DLD1 (cell line): ENCODE measurements around the gene IL17RD.

Experiments
- in situ Hi-C: cut with HindIII; loops from 2 replicates; pipeline ENCODE4 v1.10.0; 2017; ENCODE audit warnings: low sequenced_read_pairs

The IL17RD gene

DNA sequence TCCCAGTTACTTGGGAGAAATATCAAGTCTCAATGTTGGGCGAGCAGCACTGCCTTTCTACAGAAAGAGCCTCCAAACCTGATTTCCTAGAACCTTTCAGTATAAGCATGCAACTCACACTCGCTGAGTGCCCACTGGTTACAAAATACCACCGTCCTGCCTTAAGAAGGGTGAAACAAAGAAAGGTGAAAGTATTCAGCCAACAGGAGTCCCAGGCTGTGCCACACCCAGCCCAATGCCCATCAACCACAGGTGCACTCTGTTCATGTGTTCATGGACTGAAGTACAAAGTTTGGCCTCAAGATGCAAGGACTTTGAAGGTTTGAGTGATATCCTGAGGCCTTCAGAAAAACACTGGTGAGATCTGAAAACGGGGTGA lies 34.0 kb downstream of the IL17RD start:
- in situ Hi-C loops = no loop called here

DNA sequence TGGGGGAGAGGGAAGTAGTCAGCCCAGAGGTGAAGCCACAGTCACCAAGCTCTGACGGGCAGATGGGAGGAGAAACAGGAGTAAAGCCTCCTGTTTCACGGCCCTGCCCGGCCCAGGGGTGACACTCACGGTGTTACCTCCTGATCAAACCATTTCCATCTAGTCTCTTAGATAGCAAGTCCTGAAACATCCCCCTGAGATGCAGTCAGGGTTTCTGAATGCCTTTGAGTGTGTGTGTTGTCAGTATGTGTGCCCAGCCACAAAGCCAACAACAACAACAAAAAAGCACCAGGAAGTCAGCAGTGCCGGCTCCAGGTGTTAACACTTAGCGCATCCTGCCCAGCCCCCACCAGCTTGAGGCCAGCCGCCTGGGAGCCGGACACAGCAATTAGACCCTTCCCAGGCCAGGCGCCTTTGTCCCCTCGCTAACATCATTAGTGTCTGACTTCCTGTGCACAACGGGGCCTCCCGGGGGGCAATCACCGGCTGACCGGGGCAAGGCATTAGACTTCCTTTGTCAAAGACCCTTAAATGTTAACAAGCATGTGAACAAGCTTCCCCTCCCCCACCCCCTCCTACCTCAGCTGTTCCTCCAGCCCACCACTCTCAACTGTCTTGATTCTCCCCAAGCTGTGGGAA lies 34.5 kb downstream of the IL17RD start:
- in situ Hi-C loops = no loop called here

DNA sequence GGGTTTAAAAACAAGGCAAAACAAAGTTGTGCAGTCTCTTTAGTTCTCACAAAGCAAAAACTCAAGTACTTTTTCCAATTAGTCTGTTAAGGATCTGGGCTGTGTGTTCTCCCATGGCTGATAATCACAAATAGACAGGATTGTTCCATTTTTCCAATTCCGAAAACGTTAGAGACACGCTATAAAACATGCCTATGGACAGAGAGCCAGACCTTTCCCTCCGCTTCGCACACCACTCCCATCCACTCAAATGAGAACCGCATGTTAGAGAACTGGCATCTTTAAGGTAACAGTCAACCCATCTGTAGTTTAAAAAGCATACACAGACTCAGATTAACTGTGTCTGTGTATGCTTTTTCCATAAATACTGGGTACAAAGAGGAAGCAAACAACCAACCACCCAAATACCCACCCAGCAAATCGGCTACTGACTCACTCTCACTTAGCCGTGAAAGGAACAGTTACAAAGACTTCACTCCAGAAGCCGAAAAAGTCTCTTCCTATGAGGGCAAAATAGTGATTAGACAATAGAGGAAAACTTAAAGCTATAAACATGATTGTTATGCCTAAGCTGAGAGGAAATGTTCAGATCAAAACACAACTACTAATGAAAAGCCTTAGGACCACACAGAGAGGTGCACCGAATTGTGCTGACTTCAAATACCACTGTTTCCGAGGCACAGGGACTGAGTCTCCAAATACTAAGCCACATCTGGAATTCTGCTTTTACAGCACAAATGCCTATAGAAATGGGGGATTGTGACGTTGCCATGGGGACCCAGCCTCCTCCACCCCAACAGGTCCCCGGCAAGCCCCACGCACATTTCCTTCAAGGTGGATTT lies 36.1 kb downstream of the IL17RD start:
- in situ Hi-C loops = no loop called here

DNA sequence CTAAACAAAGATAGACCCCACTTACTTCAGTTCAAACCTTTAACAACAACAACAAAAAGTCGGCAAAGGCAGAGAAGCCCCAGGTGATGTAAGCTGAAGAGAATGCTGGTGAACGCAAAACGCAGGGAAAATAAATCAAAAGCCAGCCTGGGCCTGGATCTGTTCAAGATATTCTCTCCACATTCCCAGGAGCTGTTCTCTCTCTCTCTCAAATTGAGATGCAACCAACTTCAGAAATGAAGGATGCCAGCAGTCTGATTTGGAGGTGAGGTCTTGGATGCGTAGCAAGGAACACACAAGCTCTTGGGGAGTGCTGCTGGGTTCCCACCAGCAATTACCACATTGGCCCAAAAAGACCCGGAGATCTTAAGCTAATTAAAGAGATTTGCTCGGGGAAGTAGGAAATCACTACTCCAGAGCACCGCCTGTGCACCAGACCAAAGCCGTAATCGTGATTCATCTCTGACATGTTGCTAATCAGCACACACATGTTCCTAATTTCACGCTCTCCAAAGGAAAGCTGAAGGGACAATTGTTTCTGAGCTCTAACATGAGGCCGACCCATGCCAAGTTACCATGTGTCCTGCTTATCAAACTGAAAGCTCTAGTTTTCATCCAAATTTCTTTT lies 37.1 kb downstream of the IL17RD start:
- in situ Hi-C loops = no loop called here

DNA sequence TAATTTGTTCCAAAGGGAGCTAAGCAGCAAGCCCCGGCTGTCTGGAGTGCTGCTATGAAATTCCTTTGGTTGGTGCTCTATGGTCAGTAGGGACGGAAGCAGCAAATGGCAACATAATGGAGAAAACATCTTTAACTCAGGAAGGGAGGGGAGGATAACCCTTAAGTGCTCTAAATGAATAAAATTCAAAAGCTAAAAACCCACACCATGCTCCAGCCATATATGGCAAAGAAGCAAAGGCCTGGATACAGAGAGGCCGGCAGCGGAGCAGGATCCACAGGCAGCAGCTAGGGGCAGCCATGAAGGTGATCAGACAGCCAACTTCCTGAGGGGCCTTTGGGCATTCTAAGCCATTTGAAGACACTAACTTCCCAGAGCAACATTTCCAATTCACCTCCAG lies 38.9 kb downstream of the IL17RD start:
- in situ Hi-C loops = no loop called here

DNA sequence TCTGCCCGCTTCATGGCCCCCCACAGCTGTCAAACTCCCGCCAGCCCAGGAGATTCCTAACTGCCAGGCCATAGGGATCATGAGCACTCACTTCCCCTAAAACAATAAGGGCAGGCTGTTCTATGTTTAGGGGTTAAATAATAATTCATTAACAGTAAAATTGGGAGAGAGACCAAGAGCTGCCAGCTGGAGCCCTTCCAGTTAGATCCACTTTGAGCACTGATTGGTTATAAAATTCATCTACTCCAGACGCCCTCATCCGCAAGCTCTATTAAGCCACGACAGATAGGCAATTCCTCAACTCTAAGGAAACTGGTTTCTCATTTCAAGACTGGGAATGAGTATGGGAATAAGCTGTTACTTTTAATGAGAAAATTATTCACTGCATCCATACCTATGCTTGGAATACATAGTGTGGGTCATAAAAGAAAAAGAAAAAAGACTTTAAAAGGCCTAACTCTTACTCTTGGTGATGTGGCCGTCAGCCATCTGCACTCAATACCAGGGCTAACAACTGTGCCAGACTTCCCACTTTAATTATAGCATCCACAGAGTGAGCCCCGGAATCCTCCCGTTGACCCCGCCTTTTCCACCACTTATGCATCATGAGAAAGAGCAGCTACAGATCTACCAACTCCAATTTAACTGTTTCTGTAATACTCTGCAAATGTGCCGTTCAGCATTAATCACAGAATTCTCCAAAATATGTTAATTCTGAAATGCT lies 44.5 kb downstream of the IL17RD start:
- in situ Hi-C loops = no loop called here

DNA sequence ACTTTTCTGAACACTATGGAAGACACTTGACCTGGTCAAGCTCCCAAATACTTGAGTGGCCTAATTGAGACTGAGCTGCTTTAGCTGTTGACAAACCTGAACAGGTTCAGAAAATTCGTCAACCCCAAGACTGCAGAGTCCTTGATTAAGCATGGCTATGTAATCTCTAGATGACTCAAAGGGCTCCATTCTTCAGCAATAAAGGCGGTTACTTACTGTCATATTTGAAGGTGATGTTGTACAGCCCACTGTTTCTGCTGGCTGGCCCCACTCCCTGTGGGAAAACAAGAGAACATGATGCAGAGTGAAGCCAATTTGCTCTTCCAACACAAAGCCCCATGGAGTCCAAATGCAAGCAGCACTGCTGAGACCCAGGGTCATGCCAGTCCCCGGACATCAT lies 45.1 kb downstream of the IL17RD start:
- in situ Hi-C loops = no loop called here

DNA sequence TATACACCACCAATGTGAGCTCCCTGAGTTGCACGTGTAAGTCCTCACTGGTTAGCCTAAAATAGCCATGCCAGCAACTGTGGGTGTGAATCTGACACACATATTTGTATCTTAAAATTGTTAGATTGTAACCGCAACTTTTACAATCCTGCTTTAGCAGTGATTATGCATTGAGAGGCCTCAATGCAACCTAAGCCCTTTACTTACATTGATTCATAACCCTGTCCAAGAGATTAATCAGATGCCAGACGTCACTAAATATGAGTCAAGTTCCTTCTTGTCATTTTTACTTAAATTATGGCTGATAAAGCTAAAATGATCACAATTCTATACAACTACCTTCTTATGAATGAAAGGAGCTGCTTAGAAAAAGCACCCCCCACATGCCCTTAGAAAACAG lies 46.9 kb downstream of the IL17RD start:
- in situ Hi-C loops = no loop called here

DNA sequence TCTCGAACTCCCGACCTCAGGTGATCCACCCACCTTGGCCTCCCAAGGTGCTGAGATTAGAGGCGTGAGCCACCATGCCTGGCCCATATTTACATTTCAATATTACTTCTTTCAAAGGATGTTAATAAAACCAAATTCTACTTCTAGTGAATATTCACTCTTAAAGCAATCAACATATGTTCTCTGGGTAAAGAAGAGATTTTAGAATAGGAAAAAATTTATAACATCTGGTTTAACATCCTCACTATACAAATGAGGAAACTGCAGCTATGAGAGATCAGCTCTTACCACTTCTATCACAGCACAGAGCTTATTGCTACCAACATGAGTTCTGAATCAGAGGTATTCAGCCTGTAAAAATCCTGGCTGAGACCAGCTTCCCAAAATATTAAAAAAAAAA lies 48.7 kb downstream of the IL17RD start:
- in situ Hi-C loops = no loop called here

DNA sequence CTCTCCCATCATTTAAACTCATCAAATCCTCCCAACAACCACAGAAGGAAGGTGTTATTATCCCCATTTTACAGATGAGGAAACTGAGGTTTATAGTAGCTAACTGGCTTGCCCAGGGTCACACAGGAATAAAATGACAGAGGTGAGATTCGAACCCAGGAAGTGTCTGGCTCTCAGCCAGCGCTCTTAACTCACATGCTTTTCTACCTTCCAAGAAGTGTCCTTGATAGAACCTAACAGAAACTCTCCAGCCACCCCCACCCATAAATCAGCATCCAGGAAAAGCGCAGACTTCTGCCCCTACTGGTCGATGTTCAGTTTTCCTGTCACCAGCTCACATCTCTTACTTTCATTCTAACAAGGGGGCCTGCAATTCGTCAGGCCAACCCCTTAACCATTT lies 52.9 kb downstream of the IL17RD start:
- in situ Hi-C loops = no loop called here

DNA sequence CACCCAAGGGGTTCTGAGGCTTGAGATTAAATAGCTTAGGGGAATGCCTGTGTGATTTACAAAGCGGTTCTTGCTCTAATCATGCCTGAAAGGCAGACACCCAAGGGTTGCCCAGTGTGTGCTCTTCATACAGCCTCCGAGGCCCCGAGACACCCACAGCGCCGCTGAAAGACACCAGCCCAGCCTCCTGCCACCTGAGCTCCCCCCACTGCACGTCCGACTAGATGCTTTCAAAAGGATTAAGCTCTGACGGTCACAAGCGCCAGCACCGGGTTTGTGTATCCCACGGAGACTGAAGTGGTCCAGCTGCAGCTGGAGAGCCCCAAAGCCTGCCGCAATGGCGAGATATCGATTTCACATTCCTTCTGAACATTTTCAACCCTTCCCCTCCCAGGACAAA lies 54.4 kb downstream of the IL17RD start:
- in situ Hi-C loops = no loop called here

DNA sequence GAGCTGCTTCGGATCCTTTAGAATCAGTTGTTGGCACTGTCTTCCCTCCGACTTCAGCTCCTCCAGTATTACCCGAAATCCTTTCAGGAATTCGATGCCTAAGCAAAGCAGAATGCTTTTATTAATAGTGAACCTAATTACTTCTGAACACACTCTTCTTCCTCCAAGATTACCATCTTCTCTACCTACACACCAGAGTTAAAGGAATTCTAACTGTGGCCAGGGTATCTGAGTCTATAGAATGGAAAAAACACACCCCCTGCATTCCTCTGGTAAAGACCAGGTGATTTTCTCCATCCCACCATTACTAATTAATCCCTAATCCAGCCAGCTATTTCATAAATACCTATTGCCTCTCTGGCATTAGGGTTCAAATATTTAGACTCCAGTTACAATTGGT lies 54.9 kb downstream of the IL17RD start:
- in situ Hi-C loops = no loop called here

DNA sequence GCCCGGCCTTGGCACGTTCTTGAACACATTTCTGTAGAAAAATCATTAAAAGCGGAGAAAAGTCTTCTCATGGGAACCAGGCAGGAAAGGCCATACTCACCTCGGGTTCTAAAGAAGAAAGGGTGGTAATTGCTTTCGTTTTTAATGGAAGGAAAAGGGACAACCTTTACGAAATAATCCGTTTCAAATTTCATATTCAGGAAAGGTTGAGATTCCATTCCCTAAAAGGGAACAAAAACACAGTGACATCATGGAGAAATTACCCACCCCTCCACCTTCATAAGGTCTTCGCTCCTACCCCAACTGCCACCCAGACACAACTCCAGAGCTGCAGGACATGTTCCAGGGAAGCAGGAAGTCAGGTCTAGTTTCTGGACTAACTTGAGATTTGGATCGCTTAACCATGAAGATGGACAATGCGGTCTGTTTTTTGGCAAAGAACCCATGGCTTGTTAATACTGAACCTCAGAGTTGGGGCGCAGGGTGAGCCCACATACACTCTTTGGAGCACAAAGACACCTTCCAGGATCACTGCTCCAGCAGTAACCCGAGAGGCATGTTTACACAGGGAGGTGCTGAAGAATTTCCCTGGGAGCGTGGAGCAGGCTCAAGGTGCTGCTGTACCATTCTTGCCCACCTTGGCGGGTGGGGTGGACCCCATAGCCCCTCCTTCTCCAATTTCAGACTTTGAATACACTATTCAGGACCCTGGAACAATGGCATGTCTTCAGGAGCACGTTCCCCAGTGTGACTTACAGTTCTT lies 55.5 kb downstream of the IL17RD start:
- in situ Hi-C loops = no loop called here

DNA sequence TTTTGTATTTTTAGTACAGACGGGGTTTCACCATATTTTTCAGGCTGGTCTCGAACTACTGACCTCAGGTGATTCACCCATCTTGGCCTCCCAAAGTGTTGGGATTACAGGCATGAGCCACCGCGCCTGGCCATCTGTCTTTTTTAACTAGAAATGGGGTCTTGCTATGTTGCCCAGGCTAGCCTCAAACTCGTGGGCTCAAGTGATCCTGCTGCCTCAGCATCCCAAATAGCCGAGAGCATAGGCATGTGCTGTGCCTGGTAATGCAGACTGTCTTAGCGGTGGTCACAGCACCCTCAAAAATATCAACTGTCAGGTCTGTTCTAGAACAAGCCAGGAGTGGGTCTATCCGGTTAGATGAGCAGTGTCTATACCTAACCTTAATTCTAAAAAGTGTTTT lies 56.5 kb downstream of the IL17RD start:
- in situ Hi-C loops = no loop called here

DNA sequence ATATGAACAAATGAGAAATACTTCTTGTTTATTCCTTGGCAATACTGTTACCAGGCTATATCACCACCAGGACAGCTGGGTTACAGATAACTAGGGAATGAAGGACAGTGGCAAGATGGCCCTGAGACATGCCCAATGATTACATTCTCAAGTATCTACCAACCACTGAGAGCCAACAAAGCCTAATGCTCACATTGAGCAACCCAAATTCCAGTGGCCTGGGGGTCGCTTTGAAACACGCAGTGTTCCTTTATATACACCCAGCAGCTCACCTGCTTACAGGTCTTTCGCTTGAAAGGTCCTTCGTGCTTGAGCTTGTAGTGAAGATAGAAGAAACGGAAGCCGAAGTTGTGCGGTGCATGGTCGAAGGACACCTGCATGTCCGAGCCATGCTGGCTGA lies 59.6 kb downstream of the IL17RD start:
- in situ Hi-C loops = no loop called here

DNA sequence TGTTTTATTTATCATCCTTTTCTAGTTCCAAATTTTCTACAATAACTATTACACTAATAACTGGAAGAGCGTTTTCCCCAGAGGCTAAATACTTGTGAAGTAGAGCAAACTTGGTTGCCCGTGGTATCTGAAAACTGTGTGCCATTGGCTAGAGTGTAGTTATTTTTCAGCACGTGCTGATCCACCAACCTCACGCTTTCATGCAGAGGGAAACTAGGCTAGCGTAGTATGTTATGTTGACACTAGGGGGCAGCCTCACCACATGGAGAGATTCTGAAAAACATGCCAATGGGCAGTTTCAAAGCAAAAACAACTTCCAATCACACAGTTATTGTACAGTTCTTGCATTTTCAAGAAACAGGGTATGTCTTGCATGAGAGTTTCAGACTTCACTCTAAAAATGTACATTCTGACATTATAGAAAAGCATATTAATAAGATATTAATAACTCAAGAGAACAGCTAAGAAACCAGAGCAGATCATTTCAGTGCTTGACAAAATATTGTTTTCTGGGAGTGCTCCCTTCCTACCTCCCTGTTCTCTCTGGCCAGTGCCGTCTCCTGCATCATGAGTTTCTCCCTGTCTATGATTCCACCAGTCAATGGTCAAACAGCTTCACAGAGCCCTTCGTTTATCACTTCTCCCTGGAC lies 65.0 kb downstream of the IL17RD start:
- in situ Hi-C loops = no loop called here

DNA sequence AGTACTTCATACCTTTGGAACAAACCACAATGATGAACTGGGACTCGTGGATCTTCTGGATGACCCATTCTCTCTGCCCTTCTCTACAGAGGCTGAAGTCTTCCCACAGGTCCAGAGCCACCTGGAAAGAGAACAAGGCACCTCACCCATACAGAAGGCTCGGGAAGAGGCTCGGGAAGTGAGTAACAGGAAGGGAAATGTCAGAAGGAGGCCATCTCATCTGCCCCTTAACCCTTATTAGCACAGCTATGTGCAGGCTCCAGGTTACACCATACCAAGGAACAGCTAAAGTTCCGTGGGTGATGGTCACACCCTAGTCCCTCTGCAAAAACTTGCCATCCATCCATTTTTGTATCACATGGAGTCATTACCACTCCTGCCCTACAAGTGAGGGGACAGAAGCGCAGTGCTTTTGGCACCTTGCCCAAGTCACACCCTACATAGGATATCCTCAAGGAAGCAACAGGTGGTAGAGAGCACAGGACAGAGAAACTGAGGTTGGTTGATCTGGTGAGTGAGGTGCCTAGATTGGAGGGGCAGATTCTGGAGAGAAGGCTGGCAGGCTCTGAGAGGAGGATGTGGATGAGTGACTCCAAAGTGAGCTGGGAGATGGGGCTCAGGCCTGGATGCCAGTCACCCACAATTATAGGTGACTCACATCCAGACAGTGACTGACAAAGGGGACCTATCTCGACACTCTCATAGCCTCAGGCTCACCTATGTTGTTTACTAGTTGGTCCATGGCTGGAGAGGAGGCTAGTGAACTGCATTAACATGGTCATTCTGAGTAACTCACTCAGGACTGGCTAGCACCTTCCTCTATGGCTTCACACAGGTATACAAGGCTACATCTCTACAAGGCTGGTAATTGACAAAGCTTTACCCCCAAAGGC lies 66.5 kb downstream of the IL17RD start:
- in situ Hi-C loops = no loop called here

DNA sequence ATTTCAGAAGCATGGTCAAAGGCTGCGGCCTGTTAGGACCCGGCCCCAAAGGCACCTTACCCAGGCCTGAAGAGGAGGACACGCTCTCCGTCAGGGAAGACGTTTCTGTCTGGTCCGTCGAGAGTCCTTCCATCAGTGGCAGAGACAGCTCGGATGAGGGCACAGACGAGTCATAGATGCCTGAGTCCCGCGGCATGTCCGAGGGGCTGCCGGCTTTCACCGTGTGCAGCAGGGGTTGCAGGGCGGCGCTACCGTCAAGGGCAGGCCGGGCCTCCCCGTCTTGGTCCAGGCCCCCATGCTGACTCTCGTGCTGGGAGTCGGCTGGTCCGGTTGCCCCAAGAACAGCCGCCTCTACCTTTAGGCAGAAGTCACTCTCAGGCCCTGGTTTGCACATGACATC lies 67.6 kb downstream of the IL17RD start:
- in situ Hi-C loops = no loop called here

DNA sequence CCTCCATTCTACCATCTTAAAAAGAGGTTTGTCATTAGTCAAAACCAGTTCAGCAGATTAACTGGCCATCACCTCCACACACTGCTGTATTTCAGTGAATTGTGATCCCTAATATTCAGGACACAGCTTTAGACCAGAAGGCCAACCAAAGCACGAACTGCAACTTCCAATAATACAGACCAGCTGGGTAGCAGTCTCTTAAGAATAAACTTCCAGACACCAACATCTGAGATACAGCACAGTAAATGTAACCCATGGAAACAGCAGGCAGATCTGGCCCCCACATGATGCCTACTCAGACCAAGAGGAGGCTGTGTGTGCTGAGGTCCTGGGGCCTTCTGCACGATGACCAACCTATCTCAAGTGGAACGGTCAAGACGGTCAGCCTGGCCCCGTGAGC lies 69.8 kb downstream of the IL17RD start:
- in situ Hi-C loops = no loop called here
